ENCODE results near the gene HRC. TPM values are rescaled to one million over a fixed set of nuclear protein-coding genes. Genes with fewer than 3 reads are reported as not detected.

HRC gene
- total RNA-seq, 6 experiments from 2014 or later, result not detected

GRCh38 chr19:49167857-49168409, 12.7 kb upstream of the HRC start:
- H3K36me3 Mint-ChIP-seq (ENCODE audit: low read depth), result no peaks in the 10 kb centered on the region; the same call in 1 of the 2 replicates
- H3K4me3 Mint-ChIP-seq, result no peak overlapping the region
- no peak for TF ChIP-seq CTCF (IDR thresholded peaks at IDR 0.05)
- H3K4me1 Mint-ChIP-seq (ENCODE audit: low read depth), result no peaks in the 10 kb centered on the region
- H3K9me3 Mint-ChIP-seq, result no peaks in the 10 kb centered on the region
- DNase-seq, result no peak
- H3K27ac Mint-ChIP-seq, result no peak overlapping the region
- H3K27me3 Mint-ChIP-seq (ENCODE audit: insufficient read depth), result no peaks in the 10 kb centered on the region; the same call in 1 of the 2 replicates

GRCh38 chr19:49165865-49166301, 10.7 kb upstream of the HRC start:
- Mint-ChIP-seq H3K27me3 (ENCODE audit: insufficient read depth) (no peaks in the 10 kb centered on the region; the same call in 1 of the 2 replicates), H3K9me3 (no peaks in the 10 kb centered on the region), H3K27ac (no peak overlapping the region), H3K4me1 (ENCODE audit: low read depth) (peaks cover 10% of the 10 kb centered on the region), H3K36me3 (ENCODE audit: low read depth) (peaks cover 2% of the 10 kb centered on the region; the same call in 1 of the 2 replicates), H3K4me3 (no peak overlapping the region)
- TF ChIP-seq CTCF (IDR thresholded peaks at IDR 0.05), result peak; percentile 10; the same call in 1 of the 2 replicates
- no peak for DNase-seq

- H3K9me3 Mint-ChIP-seq, result no peaks in the 10 kb centered on the region
- no peak for TF ChIP-seq CTCF (IDR thresholded peaks at IDR 0.05)
- no peak overlapping the region for H3K4me3 Mint-ChIP-seq
- H3K36me3 Mint-ChIP-seq (ENCODE audit: low read depth), result peaks cover 9% of the 10 kb centered on the region; the same call in 1 of the 2 replicates
- no peak for DNase-seq
- H3K4me1 Mint-ChIP-seq (ENCODE audit: low read depth), result peaks cover 15% of the 10 kb centered on the region
- no peak overlapping the region for H3K27ac Mint-ChIP-seq
- H3K27me3 Mint-ChIP-seq (ENCODE audit: insufficient read depth), result no peaks in the 10 kb centered on the region; the same call in 1 of the 2 replicates
These were observed 10.0 kb upstream of the HRC start for GRCh38 chr19:49165111-49165750.

GRCh38 chr19:49161987-49162386, 6.8 kb upstream of the HRC start:
- TF ChIP-seq CTCF (IDR thresholded peaks at IDR 0.05), result no peak
- H3K9me3 Mint-ChIP-seq, result no peaks in the 10 kb centered on the region
- H3K36me3 Mint-ChIP-seq (ENCODE audit: low read depth), result peaks cover 20% of the 10 kb centered on the region
- peaks cover 29% of the 10 kb centered on the region for H3K4me1 Mint-ChIP-seq (ENCODE audit: low read depth)
- peak overlapping the region; percentile 26; the same call in 1 of the 2 replicates for H3K27ac Mint-ChIP-seq
- peak; percentile 6 for DNase-seq
- H3K27me3 Mint-ChIP-seq (ENCODE audit: insufficient read depth), result peaks cover 3% of the 10 kb centered on the region; the same call in 1 of the 2 replicates
- 0 out of 2 replicates have a peak overlapping the region, but pooled peaks have one; percentile 2 for H3K4me3 Mint-ChIP-seq

GRCh38 chr19:49160450-49161189, 5.4 kb upstream of the HRC start:
- Mint-ChIP-seq H3K27me3 (ENCODE audit: insufficient read depth) (0 out of 2 replicates have a peak, but pooled peaks cover 3% of the 10 kb centered on the region), H3K36me3 (ENCODE audit: low read depth) (peaks cover 20% of the 10 kb centered on the region), H3K4me3 (no peak overlapping the region; the same call in 1 of the 2 replicates), H3K27ac (no peak overlapping the region; the same call in 1 of the 2 replicates), H3K9me3 (no peaks in the 10 kb centered on the region), H3K4me1 (ENCODE audit: low read depth) (peaks cover 29% of the 10 kb centered on the region)
- TF ChIP-seq CTCF (IDR thresholded peaks at IDR 0.05), result no peak
- DNase-seq, result no peak
